HS-5 (cell line): ENCODE results near the gene IL36RN.

Source experiments
- DNase-seq: peaks from one replicate; pipeline ENCODE4 v3.0.0-alpha.2; 2012; ENCODE audit warnings: low read depth

IL36RN gene

DNA sequence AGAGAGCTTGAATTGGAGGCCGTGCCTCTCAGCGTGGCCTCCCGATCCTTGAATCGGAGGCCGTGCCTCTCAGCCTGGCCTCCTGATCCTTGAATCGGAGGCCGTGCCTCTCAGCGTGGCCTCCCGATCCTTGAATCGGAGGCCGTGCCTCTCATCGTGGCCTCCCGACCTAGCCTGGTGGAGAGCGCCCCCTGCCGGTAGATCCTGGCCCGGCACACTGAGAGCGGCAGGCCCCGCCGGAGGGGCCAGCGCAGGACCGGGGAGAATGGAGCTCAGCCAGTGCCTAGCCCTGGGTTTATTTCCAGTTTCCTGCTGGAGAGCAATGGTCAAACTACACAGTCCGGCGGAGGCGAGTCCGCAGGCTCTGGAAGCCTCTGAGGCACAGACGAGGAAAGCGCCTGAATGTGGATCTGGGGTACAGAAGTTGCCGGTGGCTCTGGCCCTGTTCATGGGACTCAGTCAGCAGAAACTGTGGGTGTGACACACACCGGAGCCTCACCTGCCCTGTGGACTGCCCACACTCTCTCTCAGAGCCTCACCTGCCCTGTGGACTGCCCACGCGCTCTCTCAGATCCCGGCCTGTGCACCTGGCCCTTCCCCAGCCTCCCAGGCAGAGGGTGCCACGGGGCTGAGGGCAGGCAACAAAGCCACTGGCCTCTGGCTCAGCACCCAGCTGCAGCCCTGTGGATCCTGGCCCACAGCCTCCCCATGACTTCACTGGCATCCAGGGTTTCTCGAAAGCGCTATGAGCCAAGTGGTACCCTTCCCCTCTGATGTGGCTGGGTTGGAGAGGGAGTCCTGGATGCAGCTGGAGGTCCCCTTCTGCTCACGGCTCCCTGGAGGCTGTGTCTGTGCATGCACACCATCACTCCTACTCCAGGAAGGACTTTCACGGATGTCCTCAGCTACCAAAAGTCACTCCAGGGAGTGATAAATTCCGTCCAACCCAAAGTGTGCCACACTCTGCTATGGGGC lies 7.8 kb upstream of the IL36RN start:
- DNase-seq: no peak

DNA sequence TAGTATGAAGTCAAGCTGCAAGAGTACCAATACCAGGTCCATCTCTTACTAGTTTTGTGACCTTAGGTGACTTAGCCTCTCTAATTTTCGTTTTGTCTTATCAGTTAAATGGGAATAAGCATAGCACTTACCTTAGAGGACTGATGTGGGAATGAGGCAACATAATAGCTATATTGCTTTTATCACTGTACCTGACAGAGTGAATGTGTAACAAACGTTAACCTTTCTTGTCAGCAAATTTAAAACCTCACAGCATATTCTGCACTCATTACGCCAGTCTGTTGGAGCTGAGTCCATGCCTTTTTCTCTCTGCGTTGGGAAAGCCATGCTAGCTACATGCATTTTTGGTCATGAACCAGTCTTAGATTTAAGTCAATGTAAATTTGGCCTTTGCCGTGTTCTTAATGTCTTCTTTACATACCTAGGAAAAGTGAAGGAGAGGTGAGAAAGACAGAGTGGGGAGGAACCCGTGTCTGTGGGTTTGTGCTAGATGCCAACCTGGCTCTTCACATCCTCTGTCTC lies 6.5 kb upstream of the IL36RN start, which contains the start of gene IL36B:
IL36B (minus strand) TSS at position 472 of the 522 bp plus-strand sequence.
- DNase-seq: no peak

DNA sequence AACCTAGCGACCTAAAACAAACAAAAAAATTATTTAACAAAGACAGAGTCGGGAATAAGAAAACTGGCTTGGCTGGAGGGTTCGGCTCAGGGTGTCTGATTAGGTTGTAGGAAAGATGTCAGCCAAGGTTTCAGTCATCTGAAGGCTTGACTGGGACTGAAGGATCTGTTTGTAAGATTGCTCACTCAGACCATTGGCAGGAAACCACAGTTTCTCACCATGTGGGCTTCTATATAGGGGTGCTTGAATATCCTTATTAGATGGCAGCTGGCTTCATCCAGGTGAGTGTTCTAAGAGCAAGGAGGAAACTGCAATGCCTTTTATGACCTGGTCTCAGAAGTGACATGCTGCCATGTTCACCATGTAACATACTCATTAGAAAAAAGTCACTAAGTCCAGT lies 5.3 kb upstream of the IL36RN start:
- no peak for DNase-seq

DNA sequence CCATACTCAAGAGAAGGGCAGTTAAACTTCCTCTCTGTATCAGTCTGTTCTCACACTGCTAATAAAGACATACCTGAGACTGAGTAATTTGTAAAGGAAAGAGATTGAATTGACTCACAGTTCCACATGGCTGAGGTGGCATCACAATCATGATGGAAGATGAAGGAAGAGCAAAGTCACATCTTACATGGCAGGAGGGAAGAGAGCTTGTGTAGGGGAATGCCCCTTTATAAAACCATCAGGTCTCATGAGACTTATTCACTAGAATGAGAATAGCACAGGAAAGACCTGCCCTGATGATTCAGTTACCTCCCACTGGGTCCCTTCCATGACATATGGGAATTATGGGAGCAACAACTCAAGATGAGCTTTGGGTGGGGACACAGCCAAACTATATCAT lies 4.9 kb upstream of the IL36RN start:
- no peak for DNase-seq

DNA sequence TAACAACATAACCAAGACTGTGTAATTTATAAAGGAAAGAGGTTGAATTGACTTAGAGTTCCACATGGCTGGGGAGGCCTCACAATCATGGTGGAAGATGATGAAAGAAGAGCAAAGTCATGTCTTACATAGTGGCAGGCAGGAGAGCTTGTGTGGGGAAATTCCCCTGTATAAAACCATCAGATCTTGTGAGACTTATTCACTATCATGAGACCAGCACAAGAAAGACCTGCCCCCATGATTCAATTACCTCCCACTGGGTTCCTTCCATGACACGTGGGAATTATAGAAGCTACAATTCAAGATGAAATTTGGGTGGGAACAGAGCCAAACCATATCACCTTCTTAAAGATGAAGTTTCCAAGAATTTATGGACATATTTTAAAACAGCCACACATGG lies 2.5 kb upstream of the IL36RN start:
- no peak for DNase-seq

DNA sequence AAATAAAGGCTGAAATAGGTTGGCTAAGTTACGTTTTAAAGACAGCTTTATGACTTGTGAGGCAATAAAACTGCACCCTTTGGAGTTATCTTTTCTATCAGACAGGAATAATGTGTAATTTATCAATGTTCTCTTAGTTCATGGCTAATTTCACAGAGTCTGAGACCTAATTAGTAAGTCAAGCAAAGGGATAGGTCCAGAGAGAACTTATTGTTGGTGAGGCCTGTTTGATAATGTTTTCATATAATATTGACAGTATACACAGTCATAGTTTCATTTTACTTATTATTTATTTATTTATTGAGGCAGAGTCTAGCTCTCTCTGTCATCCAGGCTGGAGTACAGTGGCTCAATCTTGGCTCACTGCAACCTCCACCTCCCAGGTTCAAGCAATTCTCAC lies 1.9 kb upstream of the IL36RN start:
- DNase-seq: no peak

DNA sequence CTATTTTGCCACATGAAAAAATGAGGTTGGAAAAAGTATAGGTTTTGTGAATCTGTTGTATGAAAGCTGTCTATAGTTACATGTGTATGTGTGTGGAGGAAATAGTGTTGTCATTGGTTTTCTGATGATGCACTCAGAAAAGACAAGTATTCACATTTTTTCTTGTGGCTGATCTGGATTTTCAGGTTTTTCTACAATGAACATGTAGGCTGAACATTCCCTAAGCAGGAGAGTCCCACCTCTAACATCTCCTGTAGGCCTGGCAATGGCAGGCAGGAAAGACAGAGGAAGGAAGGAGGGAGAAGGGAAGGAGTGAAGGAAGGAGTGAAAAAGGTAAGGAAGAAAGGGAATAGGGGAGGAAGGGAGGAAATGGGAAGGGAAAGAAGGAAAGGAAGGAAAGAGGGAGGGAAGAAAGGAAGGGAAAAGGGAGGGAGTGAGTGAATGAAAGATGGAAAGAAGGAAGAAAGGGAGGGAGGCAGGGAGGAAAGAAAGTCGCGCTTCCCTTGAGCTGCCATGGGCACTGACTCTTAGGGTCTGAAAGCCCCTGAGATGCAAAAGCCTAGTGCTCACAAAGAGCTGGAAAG lies 495 bp upstream of the IL36RN start:
- DNase-seq: no peak

DNA sequence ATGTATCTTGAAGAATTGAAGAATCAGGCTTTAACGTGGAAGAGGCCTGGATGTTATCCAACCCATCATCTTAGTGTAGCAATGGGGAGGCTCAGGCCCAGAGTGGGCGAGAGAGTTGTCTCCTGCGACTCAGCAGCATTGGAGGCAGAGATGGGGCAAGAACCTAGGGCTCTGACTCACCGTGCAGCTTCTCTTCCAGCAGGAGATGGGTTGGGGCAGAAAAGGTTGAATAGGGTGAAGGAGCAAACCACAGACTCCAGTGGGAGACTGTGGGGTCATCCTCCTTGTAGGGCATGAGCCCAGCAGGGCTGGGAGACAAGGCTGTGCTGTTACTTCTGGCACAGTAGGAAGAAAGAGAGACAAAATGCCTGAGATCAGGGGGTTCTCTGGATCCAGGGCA lies 1.4 kb downstream of the IL36RN start:
- no peak for DNase-seq

DNA sequence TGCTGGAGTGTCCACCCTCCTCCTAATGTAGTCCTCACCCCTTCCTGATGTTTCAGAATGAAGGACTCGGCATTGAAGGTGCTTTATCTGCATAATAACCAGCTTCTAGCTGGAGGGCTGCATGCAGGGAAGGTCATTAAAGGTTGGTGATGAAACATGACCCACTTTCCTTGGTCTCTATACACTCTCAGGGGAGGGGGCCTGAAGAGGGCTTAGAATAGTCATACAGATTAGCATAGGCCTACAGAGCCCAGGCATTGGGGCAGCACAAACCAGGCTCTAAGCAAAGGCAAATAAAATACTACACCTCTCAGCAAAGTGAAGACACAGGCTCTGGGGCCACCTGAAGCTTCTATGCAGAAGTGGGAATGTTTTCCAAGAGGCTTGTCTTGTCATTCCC lies 1.8 kb downstream of the IL36RN start:
- DNase-seq: no peak

DNA sequence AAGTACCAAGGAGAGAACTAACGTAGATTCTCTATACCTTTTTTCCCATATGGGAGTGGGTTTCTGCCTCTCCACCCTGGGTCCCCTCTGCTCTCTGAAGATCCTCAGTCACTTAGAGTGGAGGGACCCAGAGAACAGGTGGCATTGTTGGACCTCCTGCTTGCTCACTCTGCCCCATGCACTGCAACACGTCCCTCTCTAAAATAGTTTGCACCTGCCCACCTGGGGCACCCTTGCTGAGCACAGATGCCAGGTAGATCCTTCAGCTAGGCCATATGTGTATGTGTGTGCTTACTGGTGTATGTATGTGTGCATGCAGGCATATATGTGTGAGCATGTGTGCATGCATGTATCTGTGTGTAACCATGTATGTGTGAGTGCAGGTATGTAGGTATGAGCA lies 2.2 kb downstream of the IL36RN start:
- DNase-seq: no peak

DNA sequence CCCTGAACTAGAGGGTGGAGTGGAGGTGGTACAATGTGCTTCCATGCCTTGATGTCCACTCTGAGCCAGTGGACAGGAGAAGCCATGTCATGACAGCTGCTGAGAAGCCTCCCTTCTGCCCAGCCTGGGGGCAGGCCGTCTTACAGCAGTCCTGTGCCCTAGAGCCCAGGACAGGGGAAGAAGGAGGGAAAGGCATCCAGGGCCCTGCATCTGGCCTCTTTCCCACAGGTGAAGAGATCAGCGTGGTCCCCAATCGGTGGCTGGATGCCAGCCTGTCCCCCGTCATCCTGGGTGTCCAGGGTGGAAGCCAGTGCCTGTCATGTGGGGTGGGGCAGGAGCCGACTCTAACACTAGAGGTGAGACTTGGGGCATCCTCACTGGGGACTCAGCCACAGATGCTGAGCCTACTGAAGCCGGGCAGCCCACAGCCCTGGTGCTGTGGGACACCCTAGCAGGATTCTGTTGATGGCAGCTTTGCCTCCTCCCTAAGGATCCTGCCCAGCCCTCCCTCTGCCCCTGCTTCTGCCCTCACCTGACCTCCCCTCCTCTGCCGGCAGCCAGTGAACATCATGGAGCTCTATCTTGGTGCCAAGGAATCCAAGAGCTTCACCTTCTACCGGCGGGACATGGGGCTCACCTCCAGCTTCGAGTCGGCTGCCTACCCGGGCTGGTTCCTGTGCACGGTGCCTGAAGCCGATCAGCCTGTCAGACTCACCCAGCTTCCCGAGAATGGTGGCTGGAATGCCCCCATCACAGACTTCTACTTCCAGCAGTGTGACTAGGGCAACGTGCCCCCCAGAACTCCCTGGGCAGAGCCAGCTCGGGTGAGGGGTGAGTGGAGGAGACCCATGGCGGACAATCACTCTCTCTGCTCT lies 3.1 kb downstream of the IL36RN start:
- DNase-seq: no peak

DNA sequence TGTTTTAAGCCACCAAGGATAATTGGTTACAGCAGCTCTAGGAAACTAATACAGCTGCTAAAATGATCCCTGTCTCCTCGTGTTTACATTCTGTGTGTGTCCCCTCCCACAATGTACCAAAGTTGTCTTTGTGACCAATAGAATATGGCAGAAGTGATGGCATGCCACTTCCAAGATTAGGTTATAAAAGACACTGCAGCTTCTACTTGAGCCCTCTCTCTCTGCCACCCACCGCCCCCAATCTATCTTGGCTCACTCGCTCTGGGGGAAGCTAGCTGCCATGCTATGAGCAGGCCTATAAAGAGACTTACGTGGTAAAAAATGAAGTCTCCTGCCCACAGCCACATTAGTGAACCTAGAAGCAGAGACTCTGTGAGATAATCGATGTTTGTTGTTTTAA lies 5.3 kb downstream of the IL36RN start:
- DNase-seq: no peak

DNA sequence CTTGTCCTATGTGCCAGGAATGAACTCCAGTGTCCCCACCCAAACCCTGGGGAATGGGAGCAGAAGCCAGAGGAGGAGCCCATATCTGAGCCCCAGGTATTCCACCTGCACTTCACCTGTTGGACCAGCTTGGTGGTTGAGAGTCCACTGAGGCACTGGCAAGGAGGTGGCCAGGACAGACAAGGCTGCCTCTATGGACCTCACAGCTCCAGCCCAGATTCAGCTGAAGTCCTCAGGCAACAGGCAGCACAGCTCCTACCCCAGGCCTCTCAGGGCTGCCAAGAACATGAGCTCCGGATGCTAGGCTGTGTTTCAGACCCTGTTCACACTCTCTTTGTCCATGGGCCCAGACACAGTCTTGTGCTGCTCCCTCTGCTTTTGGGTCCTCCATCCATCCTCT lies 5.9 kb downstream of the IL36RN start:
- DNase-seq: no peak

DNA sequence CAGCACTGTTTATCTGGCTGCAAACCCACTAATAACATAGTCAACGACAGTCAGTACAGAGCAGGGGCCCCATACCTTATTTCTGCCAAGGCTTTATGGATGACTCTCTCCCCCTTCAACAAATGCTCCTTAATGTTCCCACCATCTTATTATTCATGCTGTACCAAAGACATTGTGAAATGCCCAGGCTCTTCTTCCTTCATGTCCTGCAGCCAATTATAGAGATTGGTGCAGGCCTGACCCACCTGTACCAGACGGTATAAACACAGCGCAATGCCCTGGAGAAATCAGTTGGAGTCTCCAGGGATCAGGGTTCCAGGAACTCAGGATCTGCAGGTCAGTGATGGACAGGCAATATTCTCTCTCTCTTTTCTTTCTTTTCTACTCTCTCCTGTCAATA lies 8.7 kb downstream of the IL36RN start, which contains the start of gene IL1F10:
IL1F10 (plus strand) TSS at position 290 of the 400 bp plus-strand sequence. CDS start 4,769 bp downstream, outside the sequence.
- DNase-seq: no peak

DNA sequence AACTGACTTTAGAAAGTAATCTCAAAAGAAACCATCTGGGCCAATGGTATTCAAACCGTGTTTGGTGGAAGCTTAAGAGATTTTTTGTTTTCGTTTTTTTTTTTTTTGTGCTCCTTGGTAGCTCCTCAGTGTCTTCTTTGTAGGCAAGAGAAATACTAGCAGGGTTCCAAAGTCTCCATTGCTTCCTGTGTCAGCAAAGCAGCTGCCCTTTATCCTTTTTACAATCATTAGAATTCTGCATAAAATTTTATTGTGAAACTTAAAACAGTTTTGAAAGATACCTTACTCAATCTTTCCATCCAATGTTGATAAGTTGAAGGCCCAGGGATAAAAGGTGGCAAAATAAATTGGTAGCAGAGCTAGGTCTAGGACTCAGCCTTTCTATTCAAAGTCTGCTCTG lies 9.3 kb downstream of the IL36RN start:
- no peak for DNase-seq

DNA sequence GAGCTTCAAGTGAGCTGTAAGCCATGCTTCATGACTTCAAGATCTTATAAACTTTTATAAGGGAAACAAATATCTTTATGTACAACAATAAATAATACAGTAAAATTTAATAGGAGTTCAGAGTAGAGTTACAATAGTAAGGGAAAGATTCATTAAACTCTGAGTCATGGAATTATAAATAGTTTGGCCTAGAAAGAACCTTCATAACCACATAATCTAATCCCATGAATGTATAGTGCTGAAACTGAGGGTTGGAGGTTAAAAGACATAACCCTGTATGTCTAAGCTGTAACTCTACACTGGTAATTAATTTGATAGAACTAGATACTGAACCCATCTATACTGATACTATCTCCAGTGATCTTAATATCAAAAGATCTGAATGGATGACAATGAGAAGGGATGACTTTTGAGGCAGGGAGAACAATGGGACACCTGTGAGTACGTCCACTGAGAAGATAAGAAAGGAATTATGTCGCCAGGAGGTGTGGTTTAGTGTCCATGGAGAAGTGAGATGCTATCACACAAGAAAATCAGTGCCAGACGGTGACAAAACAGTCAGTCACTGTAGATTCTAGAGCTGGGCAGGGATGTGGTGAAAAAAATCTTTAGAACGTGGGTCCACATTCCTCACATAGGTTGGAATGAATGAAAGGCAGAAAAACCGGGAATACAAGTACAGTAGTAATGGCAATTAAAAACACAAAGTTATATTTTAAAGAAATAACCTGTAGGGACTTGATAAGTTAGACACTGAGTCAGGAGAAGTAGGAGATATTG lies 9.9 kb downstream of the IL36RN start:
- DNase-seq: no peak

DNA sequence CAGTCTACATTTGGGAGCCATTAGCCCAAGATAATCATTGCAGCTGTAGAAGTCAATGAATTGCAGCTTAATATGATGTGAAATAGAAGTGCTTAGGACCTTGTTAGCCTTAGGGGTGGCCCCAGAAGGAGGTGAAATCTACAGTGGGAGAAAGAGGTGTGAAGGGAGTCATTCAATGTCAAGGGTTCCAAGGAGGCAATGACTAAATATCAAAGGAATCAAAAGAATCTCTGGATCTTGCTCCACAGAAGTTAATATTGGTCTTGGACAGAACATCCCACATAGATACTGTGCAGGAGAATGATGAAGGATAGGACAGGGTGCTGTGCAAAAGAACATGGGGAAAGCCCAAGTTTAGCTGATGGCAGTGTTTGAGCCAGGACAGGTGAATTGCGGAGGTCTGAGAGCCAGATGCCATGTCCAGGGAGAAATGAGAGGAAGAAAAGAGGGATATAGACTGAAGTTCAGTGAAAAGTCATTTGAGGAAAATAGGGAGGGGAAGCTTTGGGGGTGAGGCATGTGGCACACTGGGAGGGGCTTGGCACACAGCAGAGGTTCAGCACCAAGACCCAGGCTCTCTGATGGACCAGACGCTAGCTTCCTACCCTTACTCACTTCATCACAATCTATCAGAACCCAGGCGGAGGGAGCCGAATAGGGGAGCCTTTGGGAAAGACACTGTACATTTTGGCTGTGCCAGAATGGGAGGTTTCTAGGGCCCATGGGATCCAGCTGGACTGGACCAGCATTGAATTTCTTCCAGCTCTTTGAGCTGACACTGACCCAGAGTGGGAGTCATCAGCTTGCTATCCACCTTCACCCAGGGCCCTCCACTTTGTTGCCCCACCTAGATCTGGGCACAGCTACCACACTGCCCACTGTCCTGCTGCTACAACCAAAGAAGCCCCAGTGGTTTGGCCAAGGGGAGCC lies 10.9 kb downstream of the IL36RN start:
- DNase-seq: no peak

DNA sequence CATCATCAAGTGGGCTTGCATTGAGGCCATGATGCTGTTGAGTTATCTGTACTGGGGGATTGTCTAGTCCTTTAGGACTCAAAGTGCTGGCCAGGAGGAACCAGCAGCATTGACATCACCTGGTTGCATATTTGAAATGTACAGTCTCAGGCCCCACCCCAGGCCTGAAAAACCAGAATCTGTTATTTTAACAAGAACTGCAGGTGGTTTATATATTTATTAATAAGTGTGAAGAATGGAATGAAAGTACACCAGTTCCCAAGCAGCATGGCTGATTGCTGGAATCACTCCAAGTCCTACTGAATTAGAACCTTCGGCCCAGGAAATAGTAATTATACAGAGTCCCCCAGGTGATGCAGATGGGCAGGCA lies 11.6 kb downstream of the IL36RN start:
- no peak for DNase-seq

DNA sequence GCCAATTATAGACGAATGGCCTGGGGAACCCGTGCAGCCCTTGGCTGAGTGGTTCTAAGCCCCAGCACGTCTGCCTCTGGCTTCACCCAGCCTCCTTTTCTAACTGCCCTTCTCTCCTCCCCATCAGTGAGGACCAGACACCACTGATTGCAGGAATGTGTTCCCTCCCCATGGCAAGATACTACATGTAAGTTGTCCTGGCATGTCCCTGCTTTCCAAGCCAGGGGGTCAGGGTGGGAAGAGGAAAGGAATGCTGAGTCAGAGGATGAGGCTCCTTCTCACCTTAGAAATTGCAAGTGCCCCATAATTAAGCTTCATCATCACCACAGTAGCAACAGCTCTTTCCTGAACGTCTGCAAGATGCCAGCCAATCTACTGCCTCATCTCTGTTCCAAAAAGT lies 13.6 kb downstream of the IL36RN start:
- no peak for DNase-seq

DNA sequence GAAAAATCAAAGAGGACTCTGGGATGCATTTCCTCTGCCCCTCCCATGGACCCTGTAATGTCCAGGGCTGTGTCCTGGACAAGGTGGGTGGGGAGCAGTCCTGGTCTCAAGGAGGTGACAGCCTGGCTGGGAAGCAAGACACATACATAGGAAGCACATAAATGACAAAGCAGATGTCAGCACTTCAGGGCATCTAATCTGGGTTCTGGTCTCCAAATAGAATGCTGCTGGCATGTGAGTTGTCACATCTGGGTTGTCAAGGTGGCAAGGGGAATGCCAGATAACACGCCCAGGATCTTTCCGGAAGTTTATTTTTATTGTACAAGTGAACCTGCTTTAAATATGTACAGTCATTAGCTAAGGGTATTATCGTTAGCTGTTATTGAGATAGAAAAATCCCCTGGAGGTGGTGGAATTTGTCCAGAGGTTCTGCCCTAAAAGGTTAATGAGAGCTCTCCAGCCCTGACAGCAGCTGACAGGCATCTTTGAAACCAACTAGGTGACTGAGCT lies 14.4 kb downstream of the IL36RN start:
- DNase-seq: no peak
